ENCODE data around the gene ZNF407. TPM values are rescaled to one million over a fixed set of nuclear protein-coding genes. Genes with fewer than 3 reads are reported as not detected.

Gene ZNF407
- total RNA-seq, 1 donor from 2014 or later = 16.1 TPM

GRCh38 chr18:74571895-74572680 is 25.6 kb upstream of the ZNF407 start:
- H3K27ac ChIP-seq = no peak overlapping the region
- intact Hi-C loops (cut with DNase I) = no loop called here
- ATAC-seq = no peak
- H3K36me3 ChIP-seq = no peaks in the 10 kb centered on the region
- H3K4me3 ChIP-seq = no peak overlapping the region
- TF ChIP-seq CTCF (IDR thresholded peaks at IDR 0.05) = no peak
- H3K27me3 ChIP-seq (ENCODE audit: low read depth) = no peaks in the 10 kb centered on the region
- no peaks in the 10 kb centered on the region for H3K4me1 ChIP-seq
- H3K9me3 ChIP-seq = no peaks in the 10 kb centered on the region
- DNase-seq = no peak

GRCh38 chr18:74573053-74573452 is 24.6 kb upstream of the ZNF407 start:
- Histone ChIP-seq H3K4me1 (no peaks in the 10 kb centered on the region), H3K9me3 (no peaks in the 10 kb centered on the region), H3K27me3 (ENCODE audit: low read depth) (no peaks in the 10 kb centered on the region), H3K27ac (no peak overlapping the region), H3K4me3 (no peak overlapping the region), H3K36me3 (no peaks in the 10 kb centered on the region)
- intact Hi-C loops (cut with DNase I) = no loop called here
- DNase-seq (no peak), ATAC-seq (no peak)
- TF ChIP-seq CTCF (IDR thresholded peaks at IDR 0.05) = no peak

GRCh38 chr18:74574916-74575315 is 22.8 kb upstream of the ZNF407 start:
- Histone ChIP-seq H3K9me3 (no peaks in the 10 kb centered on the region), H3K4me3 (no peak overlapping the region), H3K27me3 (ENCODE audit: low read depth) (no peaks in the 10 kb centered on the region), H3K4me1 (no peaks in the 10 kb centered on the region), H3K36me3 (no peaks in the 10 kb centered on the region), H3K27ac (no peak overlapping the region)
- no peak for ATAC-seq
- no peak for TF ChIP-seq CTCF (IDR thresholded peaks at IDR 0.05)
- DNase-seq = no peak
- intact Hi-C loops (cut with DNase I) = no loop called here

- no peak for DNase-seq
- intact Hi-C loops (cut with DNase I) = no loop called here
- no peaks in the 10 kb centered on the region for H3K36me3 ChIP-seq
- no peak overlapping the region for H3K27ac ChIP-seq
- no peaks in the 10 kb centered on the region for H3K9me3 ChIP-seq
- no peak for ATAC-seq
- H3K27me3 ChIP-seq (ENCODE audit: low read depth) = no peaks in the 10 kb centered on the region
- no peak overlapping the region for H3K4me3 ChIP-seq
- H3K4me1 ChIP-seq = no peaks in the 10 kb centered on the region
- no peak for TF ChIP-seq CTCF (IDR thresholded peaks at IDR 0.05)
Measured at GRCh38 chr18:74577019-74577418, 20.7 kb upstream of the ZNF407 start.

- Histone ChIP-seq H3K4me1 (no peaks in the 10 kb centered on the region), H3K4me3 (no peak overlapping the region), H3K27me3 (ENCODE audit: low read depth) (no peaks in the 10 kb centered on the region), H3K27ac (no peak overlapping the region), H3K36me3 (no peaks in the 10 kb centered on the region), H3K9me3 (no peaks in the 10 kb centered on the region)
- DNase-seq (no peak), ATAC-seq (no peak)
- no peak for TF ChIP-seq CTCF (IDR thresholded peaks at IDR 0.05)
- intact Hi-C loops (cut with DNase I) = no loop called here
Measured at GRCh38 chr18:74579496-74580065, 18.1 kb upstream of the ZNF407 start.
